Adrenal gland (tissue), 12 donors: ENCODE results near the gene GPR119. TPM values are rescaled to one million over a fixed set of nuclear protein-coding genes. Genes with fewer than 3 reads are reported as not detected.
A peak's percentile ranks its signal among the peaks of the same experiment; 100 is the strongest.

ENCODE experiments used
- DNase-seq, 7 donors: peaks; one replicate each; pipeline ENCODE4 v3.0.0-alpha.2; 2019 to 2020
- H3K27ac ChIP-seq, 5 donors: fragments of 200-600 bp; sonication (generic) in 4 of 5; 1 replicate in 3 of 5; 2 replicates in 2 of 5; pipeline versions ENCODE4 v1.5.1 to v1.8.0; 2016 to 2020; ENCODE audit warnings: mild to moderate bottlenecking in 1 of 5
- H3K27me3 ChIP-seq: fragments of 200-600 bp; 2 replicates; pipeline ENCODE4 v1.8.0; 2021
- H3K36me3 ChIP-seq, 2 donors: fragments of 200-600 bp; replicated peaks in 1 of 2; 1 replicate in 1 of 2; 2 replicates in 1 of 2; pipeline versions ENCODE4 v1.5.1 to v1.8.0; 2018 to 2022
- H3K4me1 ChIP-seq, 2 donors: fragments of 200-600 bp; replicated peaks in 1 of 2; 1 replicate in 1 of 2; 2 replicates in 1 of 2; pipeline versions ENCODE4 v1.5.1 to v1.8.0; 2018 to 2021
- H3K4me3 ChIP-seq, 4 donors: fragments of 200-600 bp; sonication (generic) in 3 of 4; one replicate each; pipeline ENCODE4 v1.5.1; 2016 to 2018
- H3K9me3 ChIP-seq, 3 donors: fragments of 200-600 bp; sonication (generic) in 1 of 3; replicated peaks in 1 of 3; 1 replicate in 2 of 3; 2 replicates in 1 of 3; pipeline versions ENCODE4 v1.5.1 to v1.8.0; 2016 to 2021
- CTCF ChIP-seq, 6 experiments: fragments of 450-650 bp in 4 of 6; fragments of 200-600 bp in 2 of 6; sonication (generic) in 1 of 6; IDR thresholded peaks; 1 replicate in 5 of 6; 2 replicates in 1 of 6; pipeline versions ENCODE4 v1.5.1 to v1.8.0; 2016 to 2021; ENCODE audit warnings: antibody characterized with exemption in 6 of 6, mild to moderate bottlenecking in 2 of 6, moderate library complexity in 1 of 6
- POLR2A ChIP-seq, 2 donors: fragments of 450-650 bp; IDR thresholded peaks; one replicate each; pipeline ENCODE4 v1.6.1; 2017; ENCODE audit warnings: antibody characterized with exemption in 2 of 2, mild to moderate bottlenecking in 2 of 2, moderate library complexity in 1 of 2
- WGBS, 4 donors: extraction: QIAGEN DNeasy Blood & Tissue Kit in 2 of 4; methylation state at CpG; one replicate each; pipeline versions ENCODE4 v1.1.5 to v1.1.7; 2013 to 2017; 5-methylcytosine and 5-hydroxymethylcytosine counted together
- intact Hi-C, 2 donors: fragments of 100-400 bp; cut with DNase I; formaldehyde crosslinking; loops; one replicate each; pipeline versions ENCODE4 v1.14.1 to v1.15.0; 2022 to 2023
- polyA plus RNA-seq, 3 donors: library from polyadenylated mRNA; stranded (reverse); fragments of 200-250 nt in 2 of 3; fragments of 350-450 nt in 1 of 3; fragmentation: Illumina TruSeq in 1 of 3; extraction: RNeasy Lipid Tissue Mini Kit (QIAGEN cat#74804) in 1 of 3; gene quantifications; one replicate each; pipeline ENCODE4 v1.2.3, GENCODE V29; 2013 to 2014
- total RNA-seq, 9 donors: library from RNA; depleted of rRNA in 4 of 9; stranded (reverse); fragments of >200 nt in 4 of 9; fragments of 120-200 nt in 1 of 9; fragmentation: NEBNext Ultra II Directional in 1 of 9; extraction: Animal tissue kit (Norgen Biotek cat#: 25700) in 1 of 9; gene quantifications; one replicate each; pipeline versions ENCODE4 v1.1.0 to v1.2.4, GENCODE V29; 2013 to 2023
- donor health status: healthy with polysubstance abuse.
- donor health status: Bipolar disorder and iron deficiency.
- donor health status: DM: yes; HTN: yes; CAD: no.
- donor health status: DM: no; HTN: no; CAD: no.
- donor health status: DM: no; HTN: no; CAD: no.
- donor health status: DM: yes; HTN: yes; CAD: no.

GPR119 gene
- total and polyA plus RNA-seq, 12 donors = not detected

GRCh38 chrX:130413415-130413814 lies 27.9 kb upstream of the GPR119 start:
- Histone ChIP-seq H3K4me1 (no peaks in the 10 kb centered on the region), H3K27ac (no peak overlapping the region), H3K9me3 (no peaks in the 10 kb centered on the region), H3K27me3 (no peaks in the 10 kb centered on the region), H3K36me3 (peaks cover 0 to 5% of the 10 kb centered on the region in 2 donors), H3K4me3 (no peak overlapping the region)
- 39 to 68% (median 60%) methylated on average over 1 to 2 of the region's 2 CpGs for WGBS, 4 donors
- no peak for TF ChIP-seq POLR2A (IDR thresholded peaks at IDR 0.05)
- no peak for TF ChIP-seq CTCF (IDR thresholded peaks at IDR 0.05)
- intact Hi-C loops = no loop called here
- peak in 1 of 7 donors; percentile 19 for DNase-seq

GRCh38 chrX:130402208-130402684 lies 16.8 kb upstream of the GPR119 start:
- intact Hi-C loops = no loop called here
- 0 to 27% (median 13%) methylated on average over 6 to 13 of the region's 13 CpGs for WGBS, 4 donors

GRCh38 chrX:130401415-130402207 lies 16.1 kb upstream of the GPR119 start, which contains the start of gene RBMX2:
RBMX2 (plus strand) TSS chrX:130401987; CDS start chrX:130402033, 46 bp downstream.
- no peaks in the 10 kb centered on the region for H3K36me3 ChIP-seq
- H3K4me1 ChIP-seq = no peaks in the 10 kb centered on the region
- H3K27me3 ChIP-seq = peaks cover 14% of the 10 kb centered on the region
- H3K9me3 ChIP-seq = no peaks in the 10 kb centered on the region
- WGBS, 4 donors = 0 to 41% (median 17%) methylated on average over 6 to 47 of the region's 47 CpGs
- peak within 1 kb of the TSS in 4 of 5 donors; percentile 48 to 85 (median 67) for H3K27ac ChIP-seq
- DNase-seq = peak; percentile 66 to 75 (median 71)
- H3K4me3 ChIP-seq = peak within 1 kb of the TSS in 3 of 4 donors; percentile 53 to 75 (median 62)
- TF ChIP-seq CTCF (IDR thresholded peaks at IDR 0.05) = no peak
- peak in 1 of 2 donors; percentile 35 for TF ChIP-seq POLR2A (IDR thresholded peaks at IDR 0.05)
- intact Hi-C loops = no loop called here

More at GRCh38 chrX:130402208-130402684, 16.8 kb upstream of the GPR119 start:
- Histone ChIP-seq H3K4me3 (peak overlapping the region in 3 of 4 donors; percentile 53 to 75 (median 62)), H3K9me3 (no peaks in the 10 kb centered on the region), H3K27ac (peak overlapping the region in 4 of 5 donors; percentile 48 to 85 (median 67)), H3K27me3 (peaks cover 12% of the 10 kb centered on the region), H3K36me3 (no peaks in the 10 kb centered on the region), H3K4me1 (no peaks in the 10 kb centered on the region)
- TF ChIP-seq POLR2A (IDR thresholded peaks at IDR 0.05) = no peak
- no peak for TF ChIP-seq CTCF (IDR thresholded peaks at IDR 0.05)
- no peak for DNase-seq

- Histone ChIP-seq H3K4me1 (no peaks in the 10 kb centered on the region), H3K36me3 (no peaks in the 10 kb centered on the region), H3K27me3 (peaks cover 27% of the 10 kb centered on the region), H3K4me3 (no peak overlapping the region), H3K27ac (no peak overlapping the region), H3K9me3 (no peaks in the 10 kb centered on the region)
- TF ChIP-seq POLR2A (IDR thresholded peaks at IDR 0.05) (no peak), CTCF (IDR thresholded peaks at IDR 0.05) (no peak)
- 44 to 48% (median 47%) methylated on average over 6 to 7 of the region's 7 CpGs for WGBS, 4 donors
- intact Hi-C loops = loop anchor here in 1 of 2 donors (10.0 kb wide), 1 partner anchor 519 kb away; no protein-coding TSS in a partner anchor
- DNase-seq = no peak
These were observed 9.9 kb upstream of the GPR119 start for GRCh38 chrX:130395341-130395740.
